GM19193 (cell line): Measurements from ENCODE around the gene IGF2BP2.

Experiments
- POLR2A ChIP-seq: IDR thresholded peaks from 4 replicates; pipeline ENCODE4 v1.6.1; 2011; ENCODE audit not compliant: insufficient read depth, insufficient read length; ENCODE audit errors: extremely low read depth

The IGF2BP2 gene

DNA sequence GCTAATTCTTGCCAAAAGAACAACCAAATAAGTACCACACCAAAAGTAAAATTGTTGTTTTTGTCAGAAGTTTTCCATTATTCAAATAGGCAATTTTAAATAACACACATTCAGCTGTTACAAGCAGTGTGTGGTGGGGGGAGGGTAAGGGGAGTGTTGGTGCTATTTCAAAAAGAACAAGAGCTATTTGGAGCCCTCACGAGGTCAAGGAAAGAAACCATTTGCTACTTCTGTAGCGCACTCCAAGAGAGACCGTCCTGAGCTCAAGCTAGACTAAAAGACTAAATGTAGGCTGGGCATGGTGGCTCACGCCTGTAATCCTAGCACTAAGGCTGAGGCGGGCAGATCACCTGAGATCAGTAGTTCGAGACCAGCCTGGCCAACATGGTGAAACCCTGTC lies 21.2 kb upstream of the IGF2BP2 start:
- no peak for TF ChIP-seq POLR2A

DNA sequence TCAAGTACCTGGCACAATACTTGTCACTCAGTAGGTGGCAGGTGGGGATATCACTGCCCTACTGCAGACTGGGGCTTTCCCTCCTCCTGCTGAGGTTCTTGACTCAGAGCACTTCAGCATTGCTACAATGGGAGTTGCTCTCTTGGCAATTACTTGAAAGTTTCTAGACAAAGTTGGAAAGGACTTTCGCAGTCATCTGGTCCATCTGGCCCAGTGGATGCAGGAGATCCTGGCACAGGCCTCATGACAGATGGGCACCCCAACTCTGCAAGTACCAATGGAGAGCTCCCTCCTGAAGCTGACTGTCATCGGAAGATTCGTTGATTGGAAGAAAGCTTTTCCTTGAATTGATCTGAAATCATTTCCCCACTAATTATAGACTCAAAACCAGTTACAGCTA lies 19.2 kb upstream of the IGF2BP2 start:
- TF ChIP-seq POLR2A: no peak

DNA sequence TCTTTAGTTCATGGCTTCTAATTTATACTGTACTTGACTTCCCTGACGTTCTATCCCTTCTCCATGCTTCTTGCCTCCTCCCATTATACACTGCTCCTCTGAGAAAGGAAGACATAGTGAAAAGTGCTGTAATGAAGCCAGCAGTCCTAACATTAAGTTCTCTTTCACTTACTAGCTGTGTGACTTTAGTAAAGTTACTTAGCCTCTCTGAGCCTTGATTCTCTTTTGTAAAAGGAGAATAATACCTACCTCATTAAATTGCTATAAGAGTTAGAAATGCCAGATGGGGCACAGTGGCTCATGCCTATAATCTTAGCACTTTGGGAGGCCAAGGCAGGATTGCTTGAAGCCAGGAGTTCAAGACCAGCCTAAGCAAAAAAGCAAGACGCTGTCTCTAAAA lies 18.8 kb upstream of the IGF2BP2 start:
- TF ChIP-seq POLR2A: no peak

GRCh38 chr3:185843126-185843525 lies 18.3 kb upstream of the IGF2BP2 start:
- no peak for TF ChIP-seq POLR2A

- no peak for TF ChIP-seq POLR2A
Observed at GRCh38 chr3:185842241-185842640, 17.4 kb upstream of the IGF2BP2 start.

DNA sequence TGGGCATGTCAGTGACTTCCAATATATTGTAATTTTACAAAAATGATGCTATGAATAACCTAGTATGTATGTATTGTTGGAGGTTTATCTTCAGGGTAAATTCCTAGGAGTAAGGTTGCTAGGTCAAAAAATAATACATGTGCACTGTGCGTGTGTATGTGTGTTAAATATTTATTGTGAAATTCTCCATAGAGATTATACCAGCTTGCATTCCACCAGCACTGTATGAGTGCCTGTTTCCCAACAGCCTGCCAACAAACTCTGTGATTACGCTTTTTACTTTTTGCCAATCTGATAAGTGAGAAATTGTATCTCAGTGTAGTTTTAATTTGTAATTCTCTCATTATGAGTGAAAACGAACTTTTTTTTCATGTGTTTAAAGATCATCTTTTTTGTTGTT lies 12.6 kb upstream of the IGF2BP2 start:
- TF ChIP-seq POLR2A: no peak

DNA sequence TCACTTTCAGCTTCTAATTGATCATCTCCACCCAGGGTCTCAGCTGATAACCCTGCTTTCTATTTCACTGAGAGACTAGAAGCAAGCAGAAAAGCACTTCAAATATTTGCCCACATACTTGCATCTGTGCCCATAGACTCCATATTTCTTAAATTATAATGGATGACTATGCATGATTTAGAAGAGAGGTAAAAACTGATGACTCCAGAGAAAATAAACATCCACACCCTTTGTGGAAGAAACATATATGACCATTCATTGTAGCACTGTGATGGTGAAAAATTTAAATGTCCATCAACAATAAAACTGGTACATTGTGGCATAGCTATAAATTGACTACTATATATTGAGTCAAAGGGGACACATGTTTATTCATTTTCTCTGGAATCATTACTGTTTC lies 7.1 kb upstream of the IGF2BP2 start:
- no peak for TF ChIP-seq POLR2A

DNA sequence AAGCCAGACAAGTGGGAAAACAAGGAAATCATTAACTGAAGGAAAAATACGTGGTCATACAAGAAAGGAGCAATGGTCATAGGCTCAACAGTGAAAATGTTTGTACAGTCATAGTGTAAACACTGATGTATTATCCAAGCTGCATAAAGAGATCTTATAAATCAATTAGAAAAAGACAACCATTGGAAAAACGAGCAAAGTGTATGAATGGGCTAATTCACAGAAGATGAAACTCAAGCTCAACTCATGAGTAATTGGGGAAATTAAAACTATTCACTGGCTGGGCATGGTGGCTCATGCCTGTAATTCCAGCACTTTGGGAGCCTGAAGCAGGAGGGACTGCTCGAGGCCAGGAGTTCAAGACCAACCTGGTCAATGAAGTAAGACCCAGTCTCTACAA lies 6.4 kb upstream of the IGF2BP2 start:
- no peak for TF ChIP-seq POLR2A

GRCh38 chr3:185830018-185830797 lies 5.4 kb upstream of the IGF2BP2 start:
- TF ChIP-seq POLR2A: no peak

DNA sequence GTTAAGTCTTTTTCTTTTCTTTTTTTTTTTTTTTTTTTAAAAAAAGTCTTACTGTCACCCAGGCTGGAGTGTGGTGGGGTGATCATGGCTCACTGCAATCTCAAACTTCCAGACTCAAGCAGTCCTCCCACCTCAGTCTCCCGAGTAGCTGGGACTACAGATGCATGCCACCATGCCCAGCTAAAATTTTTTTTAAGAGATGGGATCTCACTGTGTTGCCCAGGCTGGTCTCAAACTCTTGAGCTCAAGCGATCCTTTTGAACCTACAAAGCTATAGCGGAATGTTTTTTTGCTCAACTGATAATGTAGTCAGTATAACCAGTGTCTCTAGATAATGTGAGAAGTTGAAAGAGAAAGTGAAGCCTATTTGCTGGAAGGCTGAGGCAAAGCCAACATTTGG lies 3.9 kb upstream of the IGF2BP2 start:
- no peak for TF ChIP-seq POLR2A

- no peak for TF ChIP-seq POLR2A
Observed at GRCh38 chr3:185827595-185828344, 2.9 kb upstream of the IGF2BP2 start.

DNA sequence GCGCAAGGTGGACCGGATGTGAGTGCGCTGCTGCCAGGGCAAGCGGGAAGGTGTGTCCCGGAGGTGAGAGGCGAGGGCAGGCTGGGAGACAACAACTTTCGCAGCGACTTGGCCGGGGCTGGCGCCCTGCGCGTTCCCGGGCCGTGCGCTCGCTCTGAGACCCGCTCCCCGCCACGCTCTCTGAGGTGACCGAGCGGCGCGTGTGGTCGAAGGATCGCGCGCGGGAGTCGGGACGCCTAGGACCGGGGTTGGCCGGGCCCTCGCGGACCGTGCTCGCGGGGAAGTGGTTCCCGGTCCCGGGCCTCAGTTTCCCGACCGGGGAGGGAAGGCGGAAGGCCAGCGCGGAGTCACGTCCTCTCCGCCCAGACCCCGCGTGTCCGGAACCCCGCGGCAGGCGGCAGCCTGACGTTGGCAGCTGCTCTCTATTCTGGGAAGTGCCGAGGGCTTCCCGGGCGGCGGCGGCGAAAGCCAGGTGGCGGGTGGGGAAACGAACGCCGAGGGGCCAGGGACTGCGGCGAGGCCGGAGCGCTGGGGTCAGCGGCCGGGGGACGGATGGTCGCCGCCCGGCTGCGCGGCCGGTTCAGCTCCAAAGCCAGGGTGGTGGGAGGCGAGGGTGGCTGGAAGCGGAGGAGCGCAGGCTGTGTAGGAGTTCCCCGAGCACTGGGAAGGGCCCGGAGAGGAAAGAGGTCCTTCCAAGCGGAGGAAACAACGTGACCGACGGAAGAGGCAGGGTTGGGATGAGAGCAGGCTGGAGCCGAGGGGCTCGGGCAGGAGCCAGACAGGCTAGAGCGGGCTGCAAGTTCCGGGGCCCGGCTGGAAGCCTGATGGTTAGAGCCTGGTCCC lies 1.0 kb upstream of the IGF2BP2 start:
- no peak for TF ChIP-seq POLR2A

GRCh38 chr3:185824051-185825005 lies 514 bp downstream of the IGF2BP2 start:
- TF ChIP-seq POLR2A: no peak

DNA sequence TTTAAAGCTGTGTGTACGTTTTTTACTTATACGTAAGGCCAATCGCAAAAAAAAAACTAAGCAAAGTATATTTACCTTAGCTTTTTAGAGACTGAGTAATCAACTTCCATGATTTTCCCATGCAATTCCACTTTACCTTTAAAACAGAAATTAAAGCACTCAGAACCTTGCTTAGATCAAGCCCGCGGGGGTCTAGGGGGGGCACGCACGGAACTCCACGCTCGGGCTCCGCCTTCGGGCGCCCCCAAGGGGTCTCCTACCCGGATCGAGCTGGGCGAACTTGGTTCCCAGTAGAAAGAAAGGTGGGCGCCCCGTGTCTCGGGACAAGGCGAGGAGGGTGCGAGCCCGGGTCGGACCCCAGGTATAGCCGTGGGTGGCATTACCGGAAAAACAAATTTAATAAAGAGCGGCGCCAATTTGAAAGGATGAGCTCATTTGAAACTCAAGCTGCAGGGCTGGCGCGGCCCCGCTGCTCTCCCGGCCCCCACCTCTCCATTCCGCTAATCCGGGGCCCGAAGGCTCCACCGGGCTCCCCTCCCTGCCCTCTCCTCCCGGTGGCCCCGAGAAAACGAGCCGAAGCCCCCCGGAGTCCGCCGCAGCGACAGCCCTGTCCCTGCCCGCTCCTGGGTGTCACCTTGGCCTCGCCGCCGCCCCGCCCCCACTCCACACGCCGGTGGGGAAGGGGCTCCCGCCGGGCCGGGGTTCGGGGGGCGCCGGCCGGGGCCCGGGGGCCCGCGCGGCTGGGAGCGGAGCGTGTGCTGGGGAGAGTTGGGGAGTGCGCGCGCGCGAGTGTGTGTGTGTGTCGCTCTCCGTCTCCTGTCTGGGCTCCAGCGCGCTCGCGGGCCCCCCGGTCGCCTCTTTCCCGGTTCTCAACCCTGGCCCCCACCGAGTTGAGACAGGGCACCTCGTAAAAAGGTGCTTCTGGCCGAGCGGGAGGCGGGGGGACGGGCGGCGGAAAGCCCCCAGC lies 1.5 kb downstream of the IGF2BP2 start:
- TF ChIP-seq POLR2A: no peak
